HL-60/S4 treated with phorbol 12-myristate 13-acetate at 8.2 ng/mL for 4 days and 3 days (cell line): Measurements from ENCODE around the gene PHPT1.

ENCODE experiments used
- in situ Hi-C: fragments of 300-500 bp; cut with MboI; formaldehyde crosslinking; loops from 2 replicates; pipeline ENCODE4 v1.15.0; 2022; ENCODE audit warnings: low sequenced_read_pairs

The PHPT1 gene

DNA sequence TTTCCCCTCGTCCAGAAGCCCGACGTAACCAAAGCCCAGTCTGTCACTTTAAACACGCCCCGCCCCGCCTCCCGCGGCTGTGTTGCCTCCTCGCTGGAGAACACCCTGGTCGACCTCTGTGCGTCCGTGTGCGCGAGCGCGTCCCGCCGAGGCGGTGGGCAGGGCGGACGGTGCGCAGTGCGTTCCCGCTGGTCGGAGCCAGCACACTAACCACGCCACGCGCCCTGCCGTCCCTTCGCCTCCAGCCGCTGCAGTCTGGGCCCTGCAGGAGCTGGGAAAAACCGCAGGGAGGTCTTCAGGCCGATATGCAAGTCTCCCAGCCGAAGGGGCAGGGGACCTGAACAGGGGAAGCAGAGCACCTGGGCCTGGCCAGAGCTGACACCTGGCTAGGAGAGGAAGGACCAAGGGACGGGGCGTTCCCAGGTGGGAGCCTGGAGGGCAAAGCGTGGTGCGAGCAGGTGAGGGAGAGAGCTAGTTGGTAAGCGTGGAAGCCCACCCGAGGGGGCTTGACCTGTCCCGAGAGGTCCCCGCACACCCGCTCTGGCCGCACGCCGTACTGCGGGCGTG, 1.3 kb upstream of the PHPT1 start:
- in situ Hi-C loops = no loop called here

DNA sequence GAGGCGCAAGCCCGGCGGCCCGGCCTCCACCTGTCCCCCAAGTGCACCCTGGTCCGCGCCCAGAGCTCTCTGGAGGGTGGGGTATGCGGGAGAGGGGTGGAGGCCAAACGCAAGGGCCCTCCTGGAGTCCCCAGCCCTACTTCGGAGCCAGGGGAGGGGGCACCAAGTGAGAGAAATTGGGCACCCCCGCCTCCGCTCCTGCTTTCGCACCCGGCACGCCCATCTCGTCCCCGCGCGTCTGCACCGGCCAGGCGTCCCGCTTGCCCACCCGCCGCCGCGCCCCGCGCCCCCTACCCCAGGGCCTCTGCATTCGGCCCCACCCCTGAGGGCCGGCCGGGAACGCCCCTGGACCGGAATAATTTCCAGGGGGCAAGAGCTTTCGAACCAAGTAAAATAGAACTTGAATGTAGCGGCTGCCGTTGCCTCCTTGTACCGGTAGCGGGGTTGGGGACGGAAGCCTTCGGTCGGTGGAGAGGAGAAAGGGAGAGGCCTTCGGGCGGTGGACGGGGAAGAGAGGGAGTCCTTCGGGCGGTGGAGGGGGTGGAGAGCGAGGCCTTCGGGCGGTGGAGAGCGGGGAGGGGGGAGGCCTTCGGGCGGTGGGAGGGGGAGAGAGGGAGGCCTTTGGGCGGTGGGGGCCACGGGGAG, 694 bp upstream of the PHPT1 start:
- in situ Hi-C loops = no loop called here

DNA sequence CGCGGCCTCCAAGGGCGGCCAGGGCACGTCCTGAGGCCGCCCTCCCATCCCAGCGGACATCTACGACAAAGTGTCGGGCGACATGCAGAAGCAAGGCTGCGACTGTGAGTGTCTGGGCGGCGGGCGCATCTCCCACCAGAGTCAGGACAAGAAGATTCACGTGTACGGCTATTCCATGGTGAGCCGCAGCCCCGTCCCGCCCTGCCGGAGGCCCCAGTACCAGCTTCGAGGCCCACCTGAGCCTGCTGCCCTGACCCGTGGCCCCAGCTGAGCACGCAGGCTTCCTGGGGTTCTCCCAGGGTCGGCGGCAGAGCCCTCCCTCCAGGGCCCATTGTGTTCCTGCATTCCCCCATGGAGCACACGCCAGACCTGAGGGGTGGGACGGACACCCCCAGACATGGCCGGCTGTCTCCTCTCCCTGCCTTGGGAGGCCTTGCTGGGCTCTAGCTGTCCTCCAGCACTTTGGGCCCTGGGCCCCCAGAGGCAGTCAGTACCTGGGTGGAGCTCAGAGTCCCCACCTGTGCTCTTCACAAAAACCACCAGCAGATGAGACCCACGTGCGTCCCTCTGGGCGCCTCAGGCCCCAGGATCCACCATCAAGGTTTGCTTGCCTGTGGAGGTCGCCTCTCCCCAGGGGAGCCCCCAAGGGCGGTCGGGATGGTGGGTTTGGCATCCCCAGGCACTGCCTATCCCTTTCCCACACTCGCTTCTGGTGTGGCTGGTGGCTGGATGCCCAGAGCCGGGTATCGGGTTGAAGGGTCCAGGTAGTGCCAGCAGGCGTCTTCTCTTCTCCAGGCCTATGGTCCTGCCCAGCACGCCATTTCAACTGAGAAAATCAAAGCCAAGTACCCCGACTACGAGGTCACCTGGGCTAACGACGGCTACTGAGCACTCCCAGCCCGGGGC, 1.0 kb downstream of the PHPT1 start:
- in situ Hi-C loops = no loop called here

DNA sequence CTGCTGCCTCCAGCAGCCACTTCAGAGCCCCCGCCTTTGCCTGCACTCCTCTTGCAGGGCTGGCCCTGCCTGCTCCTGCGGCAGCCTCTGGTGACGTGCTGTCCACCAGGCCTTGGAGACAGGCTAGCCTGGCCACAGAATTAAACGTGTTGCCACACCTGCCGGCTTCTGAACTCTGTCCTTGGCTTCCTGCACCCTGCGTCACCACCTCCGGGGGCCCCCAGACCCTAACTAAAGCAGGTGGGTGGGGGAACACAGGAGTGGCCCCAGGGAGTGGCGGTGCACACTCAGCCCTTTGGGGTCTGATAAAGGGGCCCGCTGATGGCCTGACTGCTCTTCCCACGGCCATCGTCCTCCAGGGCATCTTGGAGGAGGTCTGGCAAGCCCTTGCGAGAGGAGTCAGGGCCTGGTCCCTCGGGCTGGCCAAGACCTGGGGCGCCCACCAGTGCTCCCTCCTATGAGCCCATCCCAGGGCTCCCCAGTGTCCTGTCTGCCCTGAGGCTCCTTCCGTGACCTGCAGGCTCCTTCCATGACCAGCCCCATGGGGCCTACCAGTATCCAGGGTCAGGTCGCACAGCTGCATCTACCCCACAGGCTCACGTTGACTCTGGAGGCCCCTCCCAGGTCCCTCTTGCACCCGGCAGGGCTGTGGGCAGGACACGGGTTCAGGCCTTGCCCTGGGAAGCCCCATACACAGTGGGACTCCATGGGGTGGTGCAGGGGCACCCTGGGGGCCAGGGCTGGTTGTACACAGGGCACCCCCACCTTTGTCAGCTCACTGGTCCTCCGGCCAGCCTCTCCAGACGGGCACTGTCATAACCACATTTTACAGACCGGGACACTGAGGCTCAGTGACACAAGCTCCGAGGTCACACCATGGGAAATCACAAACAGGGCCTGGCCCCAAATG, 1.9 kb downstream of the PHPT1 start:
- in situ Hi-C loops = no loop called here

DNA sequence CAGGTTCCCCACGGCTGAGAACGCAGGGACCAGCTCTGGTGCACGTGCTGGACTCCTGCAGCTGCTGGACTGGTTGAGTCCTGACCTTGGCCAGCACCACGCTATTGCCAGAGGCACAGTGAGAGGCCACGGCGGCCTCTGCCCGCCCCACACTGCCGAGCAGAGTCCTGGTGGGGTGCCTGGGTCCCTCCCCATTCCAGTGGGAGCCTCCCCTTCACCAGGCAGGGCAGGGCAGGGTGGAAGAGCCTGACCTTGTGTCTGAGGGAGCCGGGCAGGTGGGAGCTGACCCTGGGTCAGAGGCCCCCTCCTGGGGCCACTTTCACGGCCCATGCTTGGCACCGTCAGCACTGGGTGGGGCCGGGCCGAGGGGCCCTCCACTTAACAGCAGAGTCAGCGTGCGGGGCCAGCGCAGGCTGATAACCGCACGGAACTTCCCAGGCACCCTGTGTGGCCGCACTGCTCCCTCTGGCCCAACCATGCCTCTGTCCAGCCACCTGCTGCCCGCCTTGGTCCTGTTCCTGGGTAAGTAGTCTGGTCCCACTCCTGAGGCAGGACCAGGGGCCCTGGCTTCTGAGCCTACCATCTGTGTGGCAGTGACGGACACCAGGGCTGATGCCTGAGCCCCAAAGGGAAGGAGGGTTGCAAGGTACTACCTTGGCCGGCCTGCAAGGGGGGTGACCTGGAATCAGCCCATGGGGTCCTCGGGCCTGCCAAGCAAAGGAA, 2.9 kb downstream of the PHPT1 start, which contains the start of gene MAMDC4:
TSS of gene MAMDC4 (plus strand) at position 406 of the 723 bp plus-strand sequence. CDS start at position 477, 71 bp downstream.
- in situ Hi-C loops = no loop called here

DNA sequence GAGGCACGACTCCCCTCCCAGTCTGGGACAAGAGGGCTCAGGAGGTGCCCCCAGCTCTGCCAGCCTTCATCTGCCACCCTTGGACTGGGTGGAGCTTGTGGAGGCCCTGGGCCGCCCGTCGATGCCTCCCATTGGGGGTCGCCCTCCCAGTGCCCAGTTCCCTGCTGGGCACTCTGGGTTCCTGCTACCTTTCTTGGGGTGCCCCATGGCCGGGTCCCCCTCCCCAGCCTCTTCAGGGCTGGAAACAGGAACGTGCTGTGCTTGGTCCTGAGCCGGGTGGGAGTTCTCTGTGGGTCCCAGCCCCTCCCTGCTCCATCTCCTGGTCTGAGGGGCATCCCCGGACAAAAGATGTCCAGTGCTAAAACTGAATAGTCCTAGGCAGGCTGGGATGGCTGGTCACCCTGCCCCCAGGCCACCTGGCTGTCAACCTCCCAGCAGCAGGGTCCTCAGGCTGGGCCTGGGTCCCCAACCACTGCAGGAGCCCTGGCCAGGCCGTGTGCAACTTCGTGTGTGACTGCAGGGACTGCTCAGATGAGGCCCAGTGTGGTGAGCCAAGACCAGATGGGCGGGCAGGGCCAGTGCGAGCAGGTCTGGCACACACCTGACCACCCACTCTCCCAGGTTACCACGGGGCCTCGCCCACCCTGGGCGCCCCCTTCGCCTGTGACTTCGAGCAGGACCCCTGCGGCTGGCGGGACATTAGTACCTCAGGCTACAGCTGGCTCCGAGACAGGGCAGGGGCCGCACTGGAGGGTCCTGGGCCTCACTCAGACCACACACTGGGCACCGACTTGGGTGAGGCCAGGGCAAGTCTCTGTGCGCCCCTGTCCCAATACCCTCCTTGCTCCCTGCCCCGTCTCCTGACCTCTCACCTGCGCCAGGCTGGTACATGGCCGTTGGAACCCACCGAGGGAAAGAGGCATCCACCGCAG, 3.7 kb downstream of the PHPT1 start:
- in situ Hi-C loops = no loop called here

DNA sequence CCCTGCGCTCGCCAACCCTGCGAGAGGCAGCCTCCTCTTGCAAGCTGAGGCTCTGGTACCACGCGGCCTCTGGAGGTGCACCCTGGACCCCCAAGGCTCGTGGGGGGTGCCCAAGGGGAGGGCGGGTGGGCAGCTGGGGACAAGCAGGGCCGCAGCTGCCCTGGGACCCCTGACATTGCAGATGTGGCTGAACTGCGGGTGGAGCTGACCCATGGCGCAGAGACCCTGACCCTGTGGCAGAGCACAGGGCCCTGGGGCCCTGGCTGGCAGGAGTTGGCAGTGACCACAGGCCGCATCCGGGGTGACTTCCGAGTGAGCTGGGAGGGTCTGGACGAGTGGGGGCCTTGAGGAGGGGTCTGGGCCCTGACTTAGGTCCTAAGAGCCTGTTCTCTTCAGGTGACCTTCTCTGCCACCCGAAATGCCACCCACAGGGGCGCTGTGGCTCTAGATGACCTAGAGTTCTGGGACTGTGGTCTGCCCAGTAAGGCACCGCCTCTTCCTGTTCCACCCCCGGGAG, 4.4 kb downstream of the PHPT1 start:
- in situ Hi-C loops = no loop called here

DNA sequence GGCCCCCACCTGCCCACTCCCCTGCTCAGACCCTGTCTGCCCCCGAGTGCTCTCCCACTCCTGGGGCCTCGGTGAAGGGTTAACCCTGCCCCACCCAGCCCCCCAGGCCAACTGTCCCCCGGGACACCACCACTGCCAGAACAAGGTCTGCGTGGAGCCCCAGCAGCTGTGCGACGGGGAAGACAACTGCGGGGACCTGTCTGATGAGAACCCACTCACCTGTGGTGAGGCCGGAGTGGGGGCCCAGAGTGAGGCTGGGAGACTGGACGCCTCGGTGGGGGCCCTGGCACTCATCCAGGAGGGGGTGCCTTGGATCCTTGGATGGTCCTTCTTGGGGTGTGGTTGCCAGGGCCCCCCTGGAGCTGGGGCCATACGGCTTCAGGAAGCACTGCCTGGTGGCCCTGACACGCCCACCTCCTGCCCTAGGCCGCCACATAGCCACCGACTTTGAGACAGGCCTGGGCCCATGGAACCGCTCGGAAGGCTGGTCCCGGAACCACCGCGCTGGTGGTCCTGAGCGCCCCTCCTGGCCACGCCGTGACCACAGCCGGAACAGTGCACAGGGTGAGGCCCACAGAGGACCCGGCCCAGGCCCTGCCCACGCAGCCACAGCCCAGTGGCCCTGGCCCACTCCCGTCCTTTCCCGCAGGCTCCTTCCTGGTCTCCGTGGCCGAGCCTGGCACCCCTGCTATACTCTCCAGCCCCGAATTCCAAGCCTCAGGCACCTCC, 5.1 kb downstream of the PHPT1 start:
- in situ Hi-C loops = no loop called here

DNA sequence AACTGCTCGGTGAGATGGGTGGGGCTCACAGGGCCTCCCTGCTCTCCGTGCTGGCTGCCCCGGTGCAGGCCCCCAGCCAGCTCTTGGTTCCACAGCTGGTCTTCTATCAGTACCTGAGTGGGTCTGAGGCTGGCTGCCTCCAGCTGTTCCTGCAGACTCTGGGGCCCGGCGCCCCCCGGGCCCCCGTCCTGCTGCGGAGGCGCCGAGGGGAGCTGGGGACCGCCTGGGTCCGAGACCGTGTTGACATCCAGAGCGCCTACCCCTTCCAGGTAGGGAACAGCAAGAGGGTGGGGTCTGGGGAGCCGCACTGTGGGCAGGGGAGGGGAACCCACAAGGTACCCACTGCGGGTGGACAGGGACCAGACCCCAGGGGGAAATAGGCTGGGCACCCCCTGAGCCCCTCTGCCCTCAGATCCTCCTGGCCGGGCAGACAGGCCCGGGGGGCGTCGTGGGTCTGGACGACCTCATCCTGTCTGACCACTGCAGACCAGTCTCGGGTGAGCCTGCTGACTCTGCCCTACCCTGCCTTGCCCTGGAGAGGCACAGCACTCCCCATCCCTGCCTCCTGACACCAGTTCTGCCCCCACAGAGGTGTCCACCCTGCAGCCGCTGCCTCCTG, 5.7 kb downstream of the PHPT1 start:
- in situ Hi-C loops = no loop called here

DNA sequence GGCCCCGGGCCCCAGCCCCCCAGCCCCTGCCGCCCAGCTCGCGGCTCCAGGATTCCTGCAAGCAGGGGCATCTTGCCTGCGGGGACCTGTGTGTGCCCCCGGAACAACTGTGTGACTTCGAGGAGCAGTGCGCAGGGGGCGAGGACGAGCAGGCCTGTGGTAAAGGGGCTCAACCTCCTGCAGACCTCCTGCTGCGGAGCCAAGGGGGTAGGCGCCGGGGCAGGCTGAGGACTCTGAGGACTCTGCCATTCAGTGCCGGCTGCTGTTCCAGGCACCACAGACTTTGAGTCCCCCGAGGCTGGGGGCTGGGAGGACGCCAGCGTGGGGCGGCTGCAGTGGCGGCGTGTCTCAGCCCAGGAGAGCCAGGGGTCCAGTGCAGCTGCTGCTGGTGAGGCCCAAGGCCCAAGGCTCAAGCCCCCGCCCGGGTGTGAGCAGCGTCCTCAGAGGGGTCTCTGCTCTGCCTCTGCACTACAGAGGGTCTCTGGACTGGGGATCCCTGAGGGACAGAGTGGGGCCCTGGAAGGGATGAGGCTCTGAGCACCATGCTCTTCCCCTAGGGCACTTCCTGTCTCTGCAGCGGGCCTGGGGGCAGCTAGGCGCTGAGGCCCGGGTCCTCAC, 6.4 kb downstream of the PHPT1 start:
- in situ Hi-C loops = no loop called here

DNA sequence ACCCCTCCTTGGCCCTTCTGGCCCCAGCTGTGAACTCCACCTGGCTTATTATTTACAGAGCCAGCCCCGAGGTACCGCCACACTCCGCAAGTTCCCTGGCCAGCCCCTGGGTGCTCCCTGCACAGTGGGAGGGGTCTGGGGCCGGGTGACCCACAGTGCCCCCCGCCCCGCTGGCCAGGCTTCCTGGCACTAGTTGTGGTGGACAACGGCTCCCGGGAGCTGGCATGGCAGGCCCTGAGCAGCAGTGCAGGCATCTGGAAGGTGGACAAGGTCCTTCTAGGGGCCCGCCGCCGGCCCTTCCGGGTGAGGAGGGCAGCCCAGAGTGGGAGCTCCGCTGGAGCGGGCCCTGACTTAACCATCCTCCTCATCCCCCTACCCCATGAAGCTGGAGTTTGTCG, 6.9 kb downstream of the PHPT1 start:
- in situ Hi-C loops = no loop called here

DNA sequence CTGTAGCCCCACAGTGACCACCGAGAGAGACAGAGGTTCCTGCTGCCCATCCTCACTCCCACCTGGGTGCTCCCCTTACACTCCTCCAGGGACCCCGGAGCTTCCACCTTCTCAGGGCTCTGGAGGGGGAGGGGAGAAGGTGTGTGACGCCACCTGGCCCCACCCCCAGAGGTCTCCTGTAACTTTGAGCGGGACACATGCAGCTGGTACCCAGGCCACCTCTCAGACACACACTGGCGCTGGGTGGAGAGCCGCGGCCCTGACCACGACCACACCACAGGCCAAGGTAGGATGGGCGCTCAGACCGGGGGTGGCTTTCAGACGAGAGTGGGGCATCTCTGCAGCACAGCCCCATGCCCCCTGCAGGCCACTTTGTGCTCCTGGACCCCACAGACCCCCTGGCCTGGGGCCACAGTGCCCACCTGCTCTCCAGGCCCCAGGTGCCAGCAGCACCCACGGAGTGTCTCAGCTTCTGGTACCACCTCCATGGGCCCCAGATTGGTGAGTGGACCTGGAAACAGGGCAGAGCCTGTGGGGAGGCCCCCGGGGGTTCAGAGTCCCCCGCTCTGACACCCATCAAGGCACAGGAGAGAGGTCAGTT, 7.4 kb downstream of the PHPT1 start:
- in situ Hi-C loops = no loop called here

DNA sequence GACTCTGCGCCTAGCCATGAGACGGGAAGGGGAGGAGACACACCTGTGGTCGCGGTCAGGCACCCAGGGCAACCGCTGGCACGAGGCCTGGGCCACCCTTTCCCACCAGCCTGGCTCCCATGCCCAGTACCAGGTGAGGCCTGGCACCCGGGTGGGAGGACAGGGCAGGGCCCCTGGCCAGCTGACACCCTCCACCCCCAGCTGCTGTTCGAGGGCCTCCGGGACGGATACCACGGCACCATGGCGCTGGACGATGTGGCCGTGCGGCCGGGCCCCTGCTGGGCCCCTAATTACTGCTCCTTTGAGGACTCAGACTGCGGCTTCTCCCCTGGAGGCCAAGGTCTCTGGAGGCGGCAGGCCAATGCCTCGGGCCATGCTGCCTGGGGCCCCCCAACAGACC, 8.0 kb downstream of the PHPT1 start:
- in situ Hi-C loops = no loop called here

DNA sequence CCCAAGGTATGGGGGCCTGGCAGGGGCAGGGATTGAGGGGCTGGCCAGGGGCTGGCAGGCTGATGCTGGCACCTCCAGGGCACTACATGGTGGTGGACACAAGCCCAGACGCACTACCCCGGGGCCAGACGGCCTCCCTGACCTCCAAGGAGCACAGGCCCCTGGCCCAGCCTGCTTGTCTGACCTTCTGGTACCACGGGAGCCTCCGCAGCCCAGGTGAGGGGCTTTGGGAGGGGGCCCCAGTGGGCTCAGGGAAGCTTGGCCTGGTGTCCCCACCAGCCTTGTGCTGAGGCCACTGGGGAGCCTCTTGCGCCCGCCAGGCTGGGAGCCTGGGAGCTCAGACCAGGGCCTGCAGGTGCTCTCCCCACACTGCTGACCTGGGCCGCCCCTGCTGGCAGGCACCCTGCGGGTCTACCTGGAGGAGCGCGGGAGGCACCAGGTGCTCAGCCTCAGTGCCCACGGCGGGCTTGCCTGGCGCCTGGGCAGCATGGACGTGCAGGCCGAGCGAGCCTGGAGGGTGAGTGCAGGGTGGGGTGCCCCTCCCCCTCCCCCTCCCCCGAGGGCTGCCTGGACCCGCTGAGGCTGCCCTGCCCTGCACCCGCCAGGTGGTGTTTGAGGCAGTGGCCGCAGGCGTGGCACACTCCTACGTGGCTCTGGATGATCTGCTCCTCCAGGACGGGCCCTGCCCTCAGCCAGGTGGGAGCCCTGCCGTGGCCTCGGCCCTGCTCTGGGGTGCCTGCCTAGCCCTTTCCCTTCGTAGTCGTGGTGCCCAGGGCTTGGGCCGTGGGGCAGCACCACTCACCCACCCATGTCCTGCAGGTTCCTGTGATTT, 8.6 kb downstream of the PHPT1 start:
- in situ Hi-C loops = no loop called here

DNA sequence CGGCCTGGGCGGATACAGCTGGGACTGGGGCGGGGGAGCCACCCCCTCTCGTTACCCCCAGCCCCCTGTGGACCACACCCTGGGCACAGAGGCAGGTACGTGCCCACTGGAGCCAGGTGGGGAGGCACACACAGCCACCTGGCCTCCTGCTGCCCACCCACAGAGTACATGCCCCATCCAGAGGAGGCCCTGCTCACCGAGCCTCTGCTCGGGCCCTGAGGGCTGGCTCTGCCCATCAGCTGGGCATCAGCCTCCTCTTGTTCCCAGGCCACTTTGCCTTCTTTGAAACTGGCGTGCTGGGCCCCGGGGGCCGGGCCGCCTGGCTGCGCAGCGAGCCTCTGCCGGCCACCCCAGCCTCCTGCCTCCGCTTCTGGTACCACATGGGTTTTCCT, 9.2 kb downstream of the PHPT1 start:
- in situ Hi-C loops = no loop called here
